Right lobe of liver (tissue), 6 donors: Measurements from ENCODE around the gene LITAF. TPM values are rescaled to one million over a fixed set of nuclear protein-coding genes. Genes with fewer than 3 reads are reported as not detected.
A peak's percentile ranks its signal among the peaks of the same experiment; 100 is the strongest.

ENCODE experiments used
- ATAC-seq, 4 donors: fragments of 200-7000 bp; cut with Tn5 transposase; one replicate each; pipeline ENCODE4 v1.9.1; 2020; ENCODE audit warnings: mild to moderate bottlenecking in 4 of 4, moderate library complexity in 4 of 4
- DNase-seq, 3 donors: peaks; one replicate each; pipeline ENCODE4 v3.0.0-alpha.2; 2020
- H3K27ac ChIP-seq, 3 donors: fragments of 200-600 bp; one replicate each; pipeline ENCODE4 v1.8.0; 2022
- H3K27me3 ChIP-seq, 2 donors: fragments of 200-600 bp; one replicate each; pipeline ENCODE4 v1.8.0; 2022
- H3K36me3 ChIP-seq, 4 donors: fragments of 200-600 bp; sonication (generic) in 1 of 4; one replicate each; pipeline versions ENCODE4 v1.5.1 to v1.8.0; 2017 to 2022; ENCODE audit warnings: control low read depth in 1 of 4
- H3K4me1 ChIP-seq, 4 donors: fragments of 200-600 bp; sonication (generic) in 1 of 4; one replicate each; pipeline versions ENCODE4 v1.5.1 to v1.8.0; 2017 to 2022; ENCODE audit warnings: control low read depth in 1 of 4
- H3K4me3 ChIP-seq, 3 donors: fragments of 200-600 bp; one replicate each; pipeline ENCODE4 v1.8.0; 2022
- H3K9me3 ChIP-seq, 4 donors: fragments of 200-600 bp; sonication (generic) in 1 of 4; one replicate each; pipeline versions ENCODE4 v1.5.1 to v1.8.0; 2017 to 2022; ENCODE audit warnings: control low read depth in 1 of 4
- POLR2A ChIP-seq: fragments of 450-650 bp; IDR thresholded peaks from one replicate; pipeline ENCODE4 v1.6.1; 2017; ENCODE audit warnings: antibody characterized with exemption, mild to moderate bottlenecking
- WGBS: methylation state at CpG from one replicate; pipeline ENCODE4 v1.1.6; 2018; ENCODE audit warnings: low coverage, low lambda C conversion rate; ENCODE audit not compliant: insufficient coverage; ENCODE audit errors: missing lambda C conversion rate; 5-methylcytosine and 5-hydroxymethylcytosine counted together
- intact Hi-C, 2 donors: fragments of 100-400 bp; cut with DNase I; formaldehyde crosslinking; loops; one replicate each; pipeline versions ENCODE4 v1.11.2 to v1.14.1; 2022
- total RNA-seq, 6 experiments: library from RNA; depleted of rRNA in 2 of 6; stranded (reverse); fragments of >200 nt in 2 of 6; fragmentation: NEBNext Ultra II Directional in 3 of 6; extraction: Animal tissue kit (Norgen Biotek cat#: 25700) in 3 of 6; gene quantifications; one replicate each; pipeline versions ENCODE4 v1.1.0 to v1.2.4, GENCODE V29; 2016 to 2023
- TF ChIP-seq, protein P1 (sequence below), 4 donors: fragments of 200-600 bp in 3 of 4; fragments of 450-650 bp in 1 of 4; IDR thresholded peaks; one replicate each; pipeline versions ENCODE4 v1.5.1 to v1.8.0; 2016 to 2022; ENCODE audit warnings: antibody characterized with exemption in 4 of 4, mild to moderate bottlenecking in 2 of 4
- donor health status: DM: no; HTN: yes; CAD: no.
- donor health status: DM: no; HTN: no; CAD: no.
- donor health status: DM: no; HTN: no; CAD: no.
- donor health status: DM: no; HTN: yes; CAD: no.
- donor health status: DM: no; HTN: yes; CAD: no.

Gene LITAF
- total RNA-seq, 6 experiments from 2014 or later = 43.7 to 148 (median 59.1) TPM

DNA sequence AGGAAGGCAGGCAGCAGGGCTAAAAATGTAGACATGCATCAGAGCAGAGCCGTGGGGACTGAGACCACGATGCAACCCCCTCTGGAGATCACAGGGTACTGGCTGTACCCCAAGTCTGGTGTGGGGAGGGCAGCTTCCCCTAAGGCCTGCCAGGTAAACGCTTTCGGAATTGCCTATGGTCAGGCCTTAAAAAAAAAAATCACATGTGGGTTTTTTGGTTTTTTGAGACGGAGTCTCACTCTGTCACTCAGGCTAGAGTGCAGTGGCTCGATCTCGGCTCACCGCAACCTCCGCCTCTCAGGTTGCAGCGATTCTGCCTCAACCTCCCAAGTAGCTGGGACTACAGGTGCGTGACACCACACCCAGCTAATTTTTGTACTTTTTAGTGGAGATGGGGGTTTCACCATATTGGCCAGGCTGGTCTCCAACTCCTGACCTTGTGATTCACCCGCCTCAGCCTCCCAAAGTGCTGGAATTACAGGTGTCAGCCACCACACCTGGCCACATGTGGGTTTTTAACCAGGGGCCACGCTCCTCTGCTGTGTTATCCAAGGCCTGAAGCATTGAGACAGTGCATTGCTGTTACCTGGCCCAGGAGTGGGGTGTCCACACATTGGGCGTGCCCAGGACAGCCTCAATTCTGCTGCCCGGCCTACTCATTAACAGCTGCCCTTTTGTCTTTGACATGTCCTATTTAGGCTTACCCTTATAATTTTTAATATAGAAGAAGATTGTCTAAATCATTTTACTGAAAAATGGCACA, 50.4 kb downstream of the LITAF start:
- H3K27me3 ChIP-seq = no peaks in the 10 kb centered on the region
- intact Hi-C loops = no loop called here
- 78% methylated on average over 9 of the region's 15 CpGs for whole genome bisulfite sequencing
- DNase-seq (no peak), ATAC-seq (no peak)
- H3K4me3 ChIP-seq = no peak overlapping the region
- no peaks in the 10 kb centered on the region for H3K36me3 ChIP-seq
- H3K27ac ChIP-seq = peak overlapping the region; percentile 71 to 96 (median 90)
- no peak for TF ChIP-seq POLR2A
- TF ChIP-seq, protein P1, sequence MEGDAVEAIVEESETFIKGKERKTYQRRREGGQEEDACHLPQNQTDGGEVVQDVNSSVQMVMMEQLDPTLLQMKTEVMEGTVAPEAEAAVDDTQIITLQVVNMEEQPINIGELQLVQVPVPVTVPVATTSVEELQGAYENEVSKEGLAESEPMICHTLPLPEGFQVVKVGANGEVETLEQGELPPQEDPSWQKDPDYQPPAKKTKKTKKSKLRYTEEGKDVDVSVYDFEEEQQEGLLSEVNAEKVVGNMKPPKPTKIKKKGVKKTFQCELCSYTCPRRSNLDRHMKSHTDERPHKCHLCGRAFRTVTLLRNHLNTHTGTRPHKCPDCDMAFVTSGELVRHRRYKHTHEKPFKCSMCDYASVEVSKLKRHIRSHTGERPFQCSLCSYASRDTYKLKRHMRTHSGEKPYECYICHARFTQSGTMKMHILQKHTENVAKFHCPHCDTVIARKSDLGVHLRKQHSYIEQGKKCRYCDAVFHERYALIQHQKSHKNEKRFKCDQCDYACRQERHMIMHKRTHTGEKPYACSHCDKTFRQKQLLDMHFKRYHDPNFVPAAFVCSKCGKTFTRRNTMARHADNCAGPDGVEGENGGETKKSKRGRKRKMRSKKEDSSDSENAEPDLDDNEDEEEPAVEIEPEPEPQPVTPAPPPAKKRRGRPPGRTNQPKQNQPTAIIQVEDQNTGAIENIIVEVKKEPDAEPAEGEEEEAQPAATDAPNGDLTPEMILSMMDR (IDR thresholded peaks at IDR 0.05) = no peak
- no peaks in the 10 kb centered on the region for H3K9me3 ChIP-seq
- peaks cover 0 to 29% (median 12%) of the 10 kb centered on the region in 4 donors for H3K4me1 ChIP-seq

DNA sequence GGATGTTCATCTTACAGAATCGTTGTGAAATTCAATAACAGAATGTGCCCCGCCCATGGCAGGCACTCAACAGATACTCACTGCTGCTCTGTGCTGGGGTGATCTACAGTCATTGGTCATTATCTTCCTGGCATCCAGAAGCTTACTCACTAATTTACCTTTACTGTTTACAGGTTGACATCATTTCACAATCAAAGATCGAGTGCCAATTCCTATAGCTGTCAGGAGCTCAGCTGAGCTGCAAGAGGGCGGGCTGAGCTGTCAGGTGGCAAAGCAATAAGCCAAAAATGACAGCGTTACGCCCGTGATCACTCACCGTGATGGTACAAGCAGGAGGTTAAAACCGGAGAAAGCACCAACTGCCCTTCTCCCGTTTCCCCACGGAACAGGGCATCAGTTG, 51.2 kb downstream of the LITAF start:
- 24% methylated on average over 11 of the region's 11 CpGs for WGBS
- H3K36me3 ChIP-seq = no peaks in the 10 kb centered on the region
- H3K4me1 ChIP-seq = peaks cover 0 to 25% (median 12%) of the 10 kb centered on the region in 4 donors
- intact Hi-C loops = no loop called here
- H3K4me3 ChIP-seq = no peak overlapping the region
- peak overlapping the region; percentile 71 to 96 (median 90) for H3K27ac ChIP-seq
- no peaks in the 10 kb centered on the region for H3K27me3 ChIP-seq
- no peaks in the 10 kb centered on the region for H3K9me3 ChIP-seq
- TF ChIP-seq, protein P1 (IDR thresholded peaks at IDR 0.05) = no peak
- no peak for TF ChIP-seq POLR2A
- DNase-seq = peak; percentile 78 to 86 (median 85)
- peak; percentile 73 to 79 (median 74) for ATAC-seq

DNA sequence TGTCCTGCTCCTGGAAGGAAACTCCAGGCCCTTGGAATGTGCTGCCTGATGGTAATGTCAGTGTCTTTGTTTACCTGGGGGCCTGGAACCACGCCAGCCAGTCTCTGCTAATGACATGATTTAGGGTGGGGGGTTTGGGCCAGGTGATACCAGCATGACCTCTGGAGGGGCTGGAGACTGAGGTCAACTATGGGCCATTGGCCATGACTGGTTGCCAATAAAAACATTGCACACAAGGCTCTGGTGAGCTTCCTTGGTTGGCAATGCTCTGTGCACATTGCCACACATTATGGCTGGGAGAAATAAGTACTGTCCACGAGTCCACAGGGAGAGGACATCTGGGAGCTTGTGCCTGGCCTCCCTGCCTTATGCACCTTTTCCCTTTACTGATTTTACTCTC, 52.5 kb downstream of the LITAF start:
- peak overlapping the region; percentile 71 to 96 (median 90) for H3K27ac ChIP-seq
- H3K9me3 ChIP-seq = no peaks in the 10 kb centered on the region
- no peak for TF ChIP-seq POLR2A
- TF ChIP-seq, protein P1 (IDR thresholded peaks at IDR 0.05) = no peak
- H3K4me3 ChIP-seq = no peak overlapping the region
- DNase-seq (peak; percentile 74 to 89 (median 80)), ATAC-seq (peak; percentile 68 to 81 (median 76))
- no peaks in the 10 kb centered on the region for H3K27me3 ChIP-seq
- H3K4me1 ChIP-seq = peaks cover 0 to 25% (median 12%) of the 10 kb centered on the region in 4 donors
- intact Hi-C loops = loop anchor here in 1 of 2 donors (5.0 kb wide), 1 partner anchor 108 kb away; no protein-coding TSS in a partner anchor
- WGBS = 0% methylated on average over 1 of the region's 2 CpGs
- H3K36me3 ChIP-seq = no peaks in the 10 kb centered on the region

DNA sequence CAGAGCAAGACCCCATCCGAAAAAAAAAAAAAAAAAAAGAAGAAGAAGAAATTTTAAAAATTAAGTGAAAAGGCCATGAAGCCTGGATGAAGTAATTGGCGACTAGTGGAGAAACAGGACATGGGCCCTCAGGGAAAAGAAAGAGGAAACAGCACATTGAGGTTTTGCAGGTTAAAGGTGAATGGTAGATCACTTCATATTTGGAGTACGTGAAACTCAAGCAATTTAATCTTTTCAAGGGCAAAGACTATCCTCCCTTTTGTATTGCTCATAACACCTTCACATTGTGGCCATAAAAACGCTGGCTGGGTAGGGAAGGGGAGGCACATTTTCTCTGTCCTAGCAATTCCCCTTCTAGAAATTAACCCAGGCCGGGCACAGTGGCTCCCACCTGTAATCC, 53.1 kb downstream of the LITAF start:
- peaks cover 0 to 25% (median 12%) of the 10 kb centered on the region in 4 donors for H3K4me1 ChIP-seq
- no peak for TF ChIP-seq POLR2A
- TF ChIP-seq, protein P1 (IDR thresholded peaks at IDR 0.05) = no peak
- ATAC-seq = no peak
- no peaks in the 10 kb centered on the region for H3K36me3 ChIP-seq
- H3K27ac ChIP-seq = peak overlapping the region; percentile 71 to 96 (median 90)
- H3K9me3 ChIP-seq = no peaks in the 10 kb centered on the region
- 67% methylated on average over 5 of the region's 5 CpGs for WGBS
- no peaks in the 10 kb centered on the region for H3K27me3 ChIP-seq
- intact Hi-C loops = loop anchor here in 1 of 2 donors (5.0 kb wide), 1 partner anchor 109 kb away; no protein-coding TSS in a partner anchor
- no peak overlapping the region for H3K4me3 ChIP-seq
- DNase-seq = no peak
